Prostate gland (tissue), 2 donors: ENCODE data around the gene PILRB.
"Not testable (repeated sequence)": the region's sequence is repeated elsewhere in the genome, so short reads cannot be mapped to it uniquely, and the experiment has no call there.

Experiments
- CTCF ChIP-seq, 4 experiments: fragments of 200-600 bp in 2 of 4; fragments of 450-650 bp in 2 of 4; sonication (generic) in 2 of 4; IDR thresholded peaks; 1 replicate in 3 of 4; 2 replicates in 1 of 4; pipeline ENCODE4 v1.5.1; 2016 to 2019; ENCODE audit warnings: antibody characterized with exemption in 4 of 4, mild to moderate bottlenecking in 2 of 4, moderate library complexity in 2 of 4
- POLR2A ChIP-seq: fragments of 450-650 bp; IDR thresholded peaks from one replicate; pipeline ENCODE4 v1.6.1; 2016; ENCODE audit warnings: antibody characterized with exemption, mild to moderate bottlenecking

GRCh38 chr7:100373870-100374598 lies 16.1 kb downstream of the PILRB start:
- not testable (repeated sequence) for TF ChIP-seq CTCF (IDR thresholded peaks at IDR 0.05); POLR2A
